H9 (cell line): ENCODE results near the gene CCT2. TPM values are rescaled to one million over a fixed set of nuclear protein-coding genes. Genes with fewer than 3 reads are reported as not detected.

Source experiments
- DNase-seq: peaks from one replicate; pipeline ENCODE4 v3.0.0-alpha.2; 2017
- H2AFZ ChIP-seq: one replicate; pipeline ENCODE4 v1.6.1; 2013; ENCODE audit warnings: mild to moderate bottlenecking, low read length, control low read depth, moderate library complexity
- H2AK5ac ChIP-seq: 2 replicates; pipeline ENCODE4 v1.6.1; 2013; ENCODE audit warnings: low read length, control low read depth, mixed read lengths; ENCODE audit not compliant: insufficient read length
- H2BK120ac ChIP-seq: one replicate; pipeline ENCODE4 v1.6.1; 2013; ENCODE audit warnings: low read depth, mild to moderate bottlenecking, low read length, control low read depth, inconsistent platforms; ENCODE audit not compliant: poor library complexity, severe bottlenecking
- H2BK12ac ChIP-seq: 2 replicates; pipeline ENCODE4 v1.6.1; 2013; ENCODE audit warnings: low read length, control low read depth, mixed read lengths, low read depth; ENCODE audit not compliant: insufficient read length
- H2BK15ac ChIP-seq: 2 replicates; pipeline ENCODE4 v1.6.1; 2013; ENCODE audit warnings: low read depth, low read length, control low read depth
- H2BK20ac ChIP-seq: one replicate; pipeline ENCODE4 v1.6.1; 2013; ENCODE audit warnings: low read depth, mild to moderate bottlenecking, low read length, control low read depth, inconsistent platforms; ENCODE audit not compliant: poor library complexity, severe bottlenecking
- H2BK5ac ChIP-seq: 2 replicates; pipeline ENCODE4 v1.6.1; 2013; ENCODE audit warnings: low read length, control low read depth, mixed read lengths; ENCODE audit not compliant: insufficient read length
- H3K14ac ChIP-seq: 2 replicates; pipeline ENCODE4 v1.6.1; 2013; ENCODE audit warnings: low read length, control low read depth; ENCODE audit not compliant: insufficient read depth
- H3K18ac ChIP-seq: 2 replicates; pipeline ENCODE4 v1.6.1; 2013; ENCODE audit warnings: low read depth, mild to moderate bottlenecking, mixed read lengths, low read length, control low read depth; ENCODE audit not compliant: insufficient read length
- H3K23ac ChIP-seq: 2 replicates; pipeline ENCODE4 v1.6.1; 2013; ENCODE audit warnings: low read length, control low read depth, mixed read lengths, low read depth; ENCODE audit not compliant: insufficient read length
- H3K23me2 ChIP-seq: 2 replicates; pipeline ENCODE4 v1.6.1; 2013; ENCODE audit warnings: low read depth, mild to moderate bottlenecking, mixed read lengths, low read length, control low read depth; ENCODE audit not compliant: insufficient read length, poor library complexity, severe bottlenecking
- H3K27ac ChIP-seq: 2 replicates; pipeline ENCODE4 v1.5.1; 2013; ENCODE audit warnings: low read length, control low read depth, mixed read lengths, low read depth; ENCODE audit not compliant: insufficient read length
- H3K27me3 ChIP-seq: 2 replicates; pipeline ENCODE4 v1.6.1; 2013; ENCODE audit warnings: low read length, control low read depth, inconsistent platforms; ENCODE audit not compliant: insufficient read depth
- H3K4ac ChIP-seq: 2 replicates; pipeline ENCODE4 v1.6.1; 2013; ENCODE audit warnings: low read depth, mild to moderate bottlenecking, control low read depth, inconsistent platforms, low read length, moderate library complexity
- H3K4me1 ChIP-seq: 2 replicates; pipeline ENCODE4 v1.6.1; 2013; ENCODE audit warnings: low read length, control low read depth, inconsistent platforms; ENCODE audit not compliant: insufficient read depth
- H3K4me2 ChIP-seq: 2 replicates; pipeline ENCODE4 v1.6.1; 2013; ENCODE audit warnings: low read length, control low read depth, mixed read lengths; ENCODE audit not compliant: insufficient read length, insufficient read depth
- H3K56ac ChIP-seq: 2 replicates; pipeline ENCODE4 v1.6.1; 2013; ENCODE audit warnings: low read depth, mild to moderate bottlenecking, mixed read lengths, low read length, control low read depth; ENCODE audit not compliant: insufficient read length
- H3K79me1 ChIP-seq: 2 replicates; pipeline ENCODE4 v1.6.1; 2013; ENCODE audit warnings: low read depth, mild to moderate bottlenecking, moderate library complexity, low read length, control low read depth, inconsistent platforms; ENCODE audit not compliant: insufficient read depth, poor library complexity, severe bottlenecking
- H3K79me2 ChIP-seq: 2 replicates; pipeline ENCODE4 v1.6.1; 2013; ENCODE audit warnings: low read length, control low read depth, inconsistent platforms; ENCODE audit not compliant: insufficient read depth
- H3K9ac ChIP-seq: 2 replicates; pipeline ENCODE4 v1.6.1; 2013; ENCODE audit warnings: low read length, control low read depth, mixed read lengths; ENCODE audit not compliant: insufficient read length; ENCODE audit errors: extremely low read depth
- H3K9me3 ChIP-seq: one replicate; pipeline ENCODE4 v1.6.1; 2013; ENCODE audit warnings: low read depth, low read length, inconsistent platforms; ENCODE audit not compliant: control insufficient read depth
- H3T11ph ChIP-seq: one replicate; pipeline ENCODE4 v1.6.1; 2013; ENCODE audit warnings: mild to moderate bottlenecking, low read length, control low read depth, inconsistent platforms
- H4K20me1 ChIP-seq: one replicate; pipeline ENCODE4 v1.6.1; 2013; ENCODE audit not compliant: control insufficient read depth, insufficient read length, insufficient read depth
- H4K5ac ChIP-seq: 2 replicates; pipeline ENCODE4 v1.6.1; 2013; ENCODE audit warnings: low read depth, mild to moderate bottlenecking, mixed read lengths, low read length, control low read depth; ENCODE audit not compliant: insufficient read length
- H4K8ac ChIP-seq: replicated peaks from 2 replicates; pipeline ENCODE4 v1.6.1; 2013; ENCODE audit warnings: low read length, control low read depth, mixed read lengths, low read depth; ENCODE audit not compliant: insufficient read length
- H4K91ac ChIP-seq: 2 replicates; pipeline ENCODE4 v1.6.1; 2013; ENCODE audit warnings: low read depth, mild to moderate bottlenecking, moderate library complexity, mixed read lengths, low read length, control low read depth; ENCODE audit not compliant: insufficient read length
- H3K27ac Mint-ChIP-seq, 3 experiments: 2 replicates in 2 of 3; 3 replicates in 1 of 3; pipeline ENCODE4 v1.8.0; 2020 to 2021; ENCODE audit warnings: mixed read lengths in 3 of 3, mild to moderate bottlenecking in 1 of 3, moderate library complexity in 1 of 3
- H3K27me3 Mint-ChIP-seq: 2 replicates; pipeline ENCODE4 v1.8.0; 2021; ENCODE audit warnings: low read depth, mild to moderate bottlenecking, moderate library complexity, mixed read lengths
- H3K36me3 Mint-ChIP-seq, 3 experiments: 2 replicates in 2 of 3; 3 replicates in 1 of 3; pipeline ENCODE4 v1.8.0; 2020 to 2021; ENCODE audit warnings: low read depth in 3 of 3, mixed read lengths in 3 of 3; ENCODE audit not compliant: insufficient read depth in 1 of 3
- H3K4me1 Mint-ChIP-seq, 2 experiments: 2 replicates each; pipeline ENCODE4 v1.8.0; 2020; ENCODE audit warnings: mixed read lengths in 2 of 2
- H3K4me3 Mint-ChIP-seq, 2 experiments: 2 replicates in 1 of 2; 3 replicates in 1 of 2; pipeline ENCODE4 v1.8.0; 2020 to 2021; ENCODE audit warnings: mild to moderate bottlenecking in 2 of 2, mixed read lengths in 2 of 2, moderate library complexity in 1 of 2
- H3K9me3 Mint-ChIP-seq, 2 experiments: 2 replicates in 1 of 2; 3 replicates in 1 of 2; pipeline ENCODE4 v1.8.0; 2020; ENCODE audit warnings: mild to moderate bottlenecking in 2 of 2, mixed read lengths in 2 of 2, moderate library complexity in 1 of 2
- WGBS: extraction: QIAGEN DNeasy Blood & Tissue Kit; methylation state at CpG from one replicate; pipeline ENCODE4 v1.1.7; 2013; ENCODE audit warnings: missing lambda C conversion rate, low lambda C conversion rate, mixed read lengths; ENCODE audit not compliant: insufficient read length; ENCODE audit errors: extremely low coverage; 5-methylcytosine and 5-hydroxymethylcytosine counted together
- total RNA-seq: library from RNA; stranded (reverse); gene quantifications from 2 replicates; pipeline ENCODE4 v1.2.1, GENCODE V29; 2021
- TF ChIP-seq, protein P1 (sequence below): fragments of 200-600 bp; sonication (generic); conservative IDR thresholded peaks from 3 replicates; pipeline ENCODE4 v1.8.0; 2021; ENCODE audit warnings: antibody characterized with exemption, mild to moderate bottlenecking

The CCT2 gene
- total RNA-seq, 1 experiment from 2014 or later = 405 TPM

GRCh38 chr12:69553628-69554248 lies 31.5 kb upstream of the CCT2 start:
- Mint-ChIP-seq H3K4me1 (peaks cover 1 to 5% of the 10 kb centered on the region in 2 experiments), H3K4me3 (no peak overlapping the region), H3K27ac (peak overlapping the region in 2 of 3 experiments; percentile 52 to 61; a peak in 3 of 7 replicates), H3K9me3 (no peaks in the 10 kb centered on the region), H3K36me3 (no peaks in the 10 kb centered on the region; a peak in 1 of 7 replicates), H3K27me3 (no peaks in the 10 kb centered on the region)
- Histone ChIP-seq H3K23me2 (no peaks in the 10 kb centered on the region), H3K14ac (no peak overlapping the region), H4K5ac (no peak overlapping the region), H3K4me1 (no peaks in the 10 kb centered on the region), H3K9me3 (no peaks in the 10 kb centered on the region), H3K27ac (no peak overlapping the region), H2BK5ac (no peak overlapping the region), H2BK15ac (no peak overlapping the region), H2BK12ac (no peak overlapping the region), H2AK5ac (no peak overlapping the region), H2BK120ac (no peak overlapping the region), H2BK20ac (no peak overlapping the region), H3K4me2 (no peak overlapping the region), H4K8ac (no peak overlapping the region), H3K79me2 (no peaks in the 10 kb centered on the region), H3K18ac (no peak overlapping the region), H3T11ph (no peak overlapping the region), H3K23ac (no peak overlapping the region), H3K9ac (no peak overlapping the region), H3K56ac (no peak overlapping the region), H3K4ac (no peak overlapping the region), H4K91ac (no peak overlapping the region), H3K79me1 (peaks cover 2% of the 10 kb centered on the region), H3K27me3 (no peaks in the 10 kb centered on the region), H4K20me1 (no peaks in the 10 kb centered on the region), H2AFZ (no peak overlapping the region)
- TF ChIP-seq, protein P1, sequence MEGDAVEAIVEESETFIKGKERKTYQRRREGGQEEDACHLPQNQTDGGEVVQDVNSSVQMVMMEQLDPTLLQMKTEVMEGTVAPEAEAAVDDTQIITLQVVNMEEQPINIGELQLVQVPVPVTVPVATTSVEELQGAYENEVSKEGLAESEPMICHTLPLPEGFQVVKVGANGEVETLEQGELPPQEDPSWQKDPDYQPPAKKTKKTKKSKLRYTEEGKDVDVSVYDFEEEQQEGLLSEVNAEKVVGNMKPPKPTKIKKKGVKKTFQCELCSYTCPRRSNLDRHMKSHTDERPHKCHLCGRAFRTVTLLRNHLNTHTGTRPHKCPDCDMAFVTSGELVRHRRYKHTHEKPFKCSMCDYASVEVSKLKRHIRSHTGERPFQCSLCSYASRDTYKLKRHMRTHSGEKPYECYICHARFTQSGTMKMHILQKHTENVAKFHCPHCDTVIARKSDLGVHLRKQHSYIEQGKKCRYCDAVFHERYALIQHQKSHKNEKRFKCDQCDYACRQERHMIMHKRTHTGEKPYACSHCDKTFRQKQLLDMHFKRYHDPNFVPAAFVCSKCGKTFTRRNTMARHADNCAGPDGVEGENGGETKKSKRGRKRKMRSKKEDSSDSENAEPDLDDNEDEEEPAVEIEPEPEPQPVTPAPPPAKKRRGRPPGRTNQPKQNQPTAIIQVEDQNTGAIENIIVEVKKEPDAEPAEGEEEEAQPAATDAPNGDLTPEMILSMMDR = no peak
- no CpG with 5 or more reads among the region's 2 CpGs for WGBS
- no peak for DNase-seq
